Endothelial cell of hepatic sinusoid (primary cell): Measurements from ENCODE around the gene JTB.

Experiments
- in situ Hi-C: cut with HindIII; loops from 2 replicates; pipeline ENCODE4 v1.10.0; 2017; ENCODE audit warnings: low sequenced_read_pairs

The JTB gene

DNA sequence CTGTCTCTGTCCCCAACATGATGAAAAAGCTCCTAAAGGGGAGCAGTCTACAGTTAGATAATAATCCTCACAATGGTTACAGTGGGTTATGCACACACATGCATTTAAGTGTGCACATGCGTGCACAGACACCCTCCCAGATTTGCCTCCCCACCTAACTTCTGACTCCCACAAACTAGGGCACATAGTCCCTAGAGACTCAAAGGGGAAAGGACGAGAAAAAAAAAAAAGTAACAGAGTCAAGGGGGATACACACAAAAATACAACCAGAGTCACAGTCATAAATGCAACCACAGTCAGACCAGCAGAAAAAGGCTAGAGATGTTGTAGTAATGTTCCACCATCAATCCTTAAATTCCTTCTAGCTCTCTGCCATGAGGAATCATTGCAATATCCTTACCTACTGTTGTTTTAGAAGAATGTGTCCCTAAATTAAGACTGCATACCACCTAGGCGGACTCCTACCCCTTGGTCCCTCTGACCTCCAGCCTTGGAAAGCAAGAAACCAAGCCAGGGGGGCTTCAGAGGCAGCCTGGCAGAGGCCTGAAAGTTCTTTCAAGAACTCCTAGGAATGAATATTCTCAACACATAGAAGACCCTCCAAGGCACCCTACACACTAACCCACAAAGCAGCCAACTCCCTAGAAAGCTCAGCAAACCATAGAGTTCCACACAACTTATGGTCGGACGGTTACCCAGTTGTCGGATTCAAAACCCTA lies 20.3 kb downstream of the JTB start:
- in situ Hi-C loops, result no loop called here

DNA sequence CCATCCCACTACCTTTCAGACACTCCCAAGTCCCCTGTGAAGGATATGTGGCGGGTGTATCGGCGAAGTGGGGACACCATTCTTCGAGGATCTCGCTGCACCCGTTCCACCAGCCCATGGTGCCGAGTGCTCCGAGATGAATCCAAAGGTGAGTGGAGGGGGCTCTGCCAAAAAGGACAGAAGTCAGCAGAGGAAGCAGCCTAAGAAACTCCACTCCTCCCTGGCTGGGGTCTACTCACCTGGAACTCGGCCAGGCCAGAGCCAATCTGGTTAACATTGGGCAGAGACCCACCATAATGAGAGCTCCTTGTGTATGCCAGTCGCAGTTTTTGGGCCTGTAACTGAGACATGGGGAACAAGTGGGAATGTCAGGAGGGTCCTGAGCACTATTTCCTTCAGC lies 22.6 kb downstream of the JTB start:
- in situ Hi-C loops, result no loop called here

DNA sequence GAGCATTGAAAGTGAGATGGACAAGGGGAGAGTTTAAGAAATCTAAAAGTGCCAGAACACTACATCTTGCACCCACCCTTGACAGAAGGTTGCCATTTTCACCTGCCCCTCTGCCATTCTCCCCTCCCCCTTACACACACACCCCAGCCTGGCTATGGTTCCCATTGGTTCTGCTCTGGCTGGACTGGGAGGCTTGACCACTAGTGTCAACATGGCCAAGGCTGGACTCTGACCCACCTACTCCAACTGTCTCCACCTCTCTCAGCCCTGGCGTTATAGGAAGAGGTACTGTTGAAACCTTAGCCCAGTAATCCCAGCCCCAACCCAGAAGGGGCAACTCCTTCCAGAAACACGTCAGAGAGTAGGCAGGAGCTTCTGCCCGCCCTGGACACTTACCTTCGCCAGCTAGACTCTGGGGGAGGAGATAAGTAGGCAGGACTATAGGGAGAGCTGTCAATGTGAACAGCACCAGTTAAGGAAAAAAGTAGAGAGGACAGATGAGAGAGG lies 23.6 kb downstream of the JTB start:
- in situ Hi-C loops, result no loop called here

DNA sequence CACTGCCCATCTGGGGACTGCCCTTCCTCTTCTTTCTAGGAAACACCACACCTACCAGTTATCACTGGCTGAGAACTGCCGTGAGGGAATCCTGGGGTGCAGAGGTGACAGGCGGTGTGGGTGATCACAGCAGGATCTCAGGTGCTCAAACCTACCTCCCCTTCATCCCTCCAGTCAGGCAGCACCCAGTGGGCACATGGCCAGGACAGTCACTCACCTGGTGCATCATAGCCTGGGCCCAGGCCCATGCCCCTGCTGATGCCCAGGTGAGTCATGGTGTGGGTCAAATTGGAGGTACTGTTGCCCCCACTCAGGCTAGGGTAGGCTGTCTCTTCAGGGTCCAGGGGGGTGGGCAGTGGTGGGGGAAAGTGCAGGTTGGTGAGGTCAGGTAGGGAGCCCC lies 25.7 kb downstream of the JTB start:
- in situ Hi-C loops, result no loop called here

DNA sequence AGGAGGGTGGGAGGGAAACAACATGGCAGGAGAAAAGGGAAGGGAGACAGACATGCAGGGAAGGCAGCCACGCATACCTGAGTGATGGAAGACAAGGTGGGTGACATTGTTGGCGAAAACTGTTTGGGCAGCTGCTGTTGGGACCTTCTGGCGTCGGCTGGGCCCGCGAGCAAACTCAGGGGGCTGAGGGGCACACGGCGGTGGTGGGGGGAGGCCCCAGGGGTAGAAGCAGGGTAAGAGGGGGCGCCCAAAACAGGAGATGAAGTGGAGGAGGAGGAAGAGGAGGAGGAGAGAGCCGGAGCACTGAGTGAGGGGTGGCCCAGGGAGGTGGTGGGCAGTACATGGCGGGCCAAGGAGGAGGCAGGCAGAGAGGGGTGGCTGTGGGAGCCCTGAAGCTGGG lies 26.3 kb downstream of the JTB start:
- in situ Hi-C loops, result no loop called here

DNA sequence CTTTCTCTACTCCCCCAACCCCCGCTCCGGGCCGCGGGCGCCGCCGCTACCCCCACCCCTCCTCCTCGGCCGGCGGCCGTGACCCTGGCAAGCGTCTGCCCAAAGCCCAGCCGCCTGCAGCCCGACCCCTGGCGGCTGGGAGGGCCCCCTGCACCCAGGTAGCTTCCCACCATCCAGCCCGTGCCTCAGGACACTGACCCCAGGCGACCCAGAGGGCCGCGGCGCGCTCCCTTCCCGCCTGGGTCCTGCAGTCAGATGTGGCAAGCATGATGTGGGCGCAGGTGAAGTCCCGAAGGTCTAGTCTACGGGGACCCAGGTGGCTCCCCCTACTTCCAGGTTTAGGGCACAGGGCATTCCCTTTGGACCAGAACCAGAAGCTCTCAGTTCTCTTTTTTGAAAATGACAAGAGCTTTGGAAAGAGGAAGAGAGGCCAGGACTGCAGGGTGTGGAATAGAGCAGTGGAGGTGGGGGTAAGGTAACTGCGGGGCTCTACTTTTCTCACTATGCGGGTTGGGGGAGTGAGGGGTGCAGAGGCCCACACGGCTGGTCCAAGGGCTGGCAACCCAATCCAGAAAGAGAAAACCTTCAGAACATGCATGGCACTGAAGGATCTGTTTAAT lies 30.7 kb downstream of the JTB start, which contains the start of gene DENND4B:
DENND4B (minus strand) TSS at position 97 of the 620 bp plus-strand sequence. CDS start 2,344 bp downstream, outside the sequence.
- in situ Hi-C loops, result no loop called here

DNA sequence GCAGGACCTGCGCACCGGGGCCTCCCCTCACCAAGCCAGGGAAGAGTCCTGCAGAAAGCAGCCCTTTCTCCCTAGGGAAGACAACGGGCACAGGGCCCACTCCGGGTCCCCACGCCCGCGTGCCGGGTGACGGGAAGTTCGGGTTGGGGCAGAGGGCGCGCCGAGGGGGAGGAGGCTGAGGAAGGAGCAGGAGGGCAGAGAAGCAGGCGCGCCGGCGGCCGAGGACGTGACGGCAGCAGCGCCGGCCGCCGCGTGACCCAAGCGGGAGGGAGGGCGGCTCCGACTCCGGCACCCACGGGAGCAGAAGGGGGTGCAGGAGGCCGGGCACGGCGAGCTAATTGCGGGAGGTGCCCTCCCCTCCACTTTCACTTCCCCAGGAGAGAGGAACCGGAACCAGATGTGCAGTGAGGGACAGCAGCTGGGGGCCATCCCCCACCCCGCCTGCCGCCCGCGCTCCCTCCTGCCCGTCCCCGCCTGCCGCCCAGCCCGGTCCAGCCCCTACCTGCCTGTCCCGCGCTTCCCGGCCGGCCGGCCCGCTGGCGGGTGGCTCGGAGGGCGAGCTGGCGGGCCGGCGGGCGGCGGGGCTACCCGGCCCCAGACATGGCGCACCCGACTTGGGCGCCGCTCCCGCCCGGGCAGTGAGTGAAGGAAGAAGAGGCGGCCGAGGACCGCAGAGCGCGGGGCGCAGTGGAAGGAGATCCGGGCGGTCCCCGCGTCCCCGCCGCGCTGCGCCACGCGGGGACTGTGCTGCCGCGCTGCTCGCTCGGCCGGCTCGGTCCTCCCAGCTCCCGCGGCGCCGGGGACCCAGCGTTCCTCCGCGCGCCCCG lies 31.5 kb downstream of the JTB start:
- in situ Hi-C loops, result no loop called here

DNA sequence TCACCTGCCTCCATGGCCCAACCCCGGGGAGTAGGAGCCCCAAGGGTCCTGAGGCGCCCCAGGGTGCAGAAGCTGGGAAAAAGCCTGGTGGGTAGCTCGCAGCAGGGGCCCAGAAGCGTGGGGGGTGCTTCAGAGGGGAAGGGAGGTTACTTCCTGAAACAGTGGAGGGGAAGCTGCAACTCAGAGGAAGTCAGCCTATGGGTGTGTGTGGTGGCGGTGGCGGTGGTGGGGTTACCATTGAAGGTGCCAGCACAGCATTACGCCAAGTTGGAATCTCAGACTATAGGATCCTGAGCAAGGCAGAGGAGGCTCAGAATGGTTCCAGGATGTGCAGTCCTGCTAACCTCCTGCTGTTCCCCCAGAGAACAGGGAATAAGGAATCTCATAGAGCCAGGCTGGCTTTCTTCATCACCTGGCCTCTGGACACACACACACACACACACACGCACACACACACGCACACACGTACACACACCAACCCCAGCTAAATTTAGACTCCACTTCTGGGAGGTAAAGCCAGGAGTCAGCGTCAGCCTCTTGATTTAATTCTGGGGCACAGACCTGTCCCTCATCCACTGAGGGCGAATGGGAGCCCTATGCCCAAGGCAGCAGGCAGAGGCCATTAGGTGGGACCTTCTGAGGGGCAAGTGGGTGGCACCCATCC lies 32.2 kb downstream of the JTB start:
- in situ Hi-C loops, result no loop called here

DNA sequence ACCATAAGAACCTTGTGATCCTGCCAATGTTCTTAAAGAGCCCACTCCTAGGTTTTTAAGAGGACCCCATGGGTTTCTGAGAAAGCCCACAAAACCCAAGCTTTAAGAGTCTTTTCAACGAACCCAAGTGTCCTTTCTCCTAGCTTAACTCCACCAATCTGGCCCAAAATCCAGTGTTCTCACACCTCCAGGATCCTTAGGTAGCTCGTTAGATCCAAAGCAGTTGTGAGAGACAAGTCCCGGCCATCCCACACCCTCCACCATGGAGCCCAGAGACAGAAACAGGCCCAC lies 32.7 kb downstream of the JTB start:
- in situ Hi-C loops, result no loop called here

DNA sequence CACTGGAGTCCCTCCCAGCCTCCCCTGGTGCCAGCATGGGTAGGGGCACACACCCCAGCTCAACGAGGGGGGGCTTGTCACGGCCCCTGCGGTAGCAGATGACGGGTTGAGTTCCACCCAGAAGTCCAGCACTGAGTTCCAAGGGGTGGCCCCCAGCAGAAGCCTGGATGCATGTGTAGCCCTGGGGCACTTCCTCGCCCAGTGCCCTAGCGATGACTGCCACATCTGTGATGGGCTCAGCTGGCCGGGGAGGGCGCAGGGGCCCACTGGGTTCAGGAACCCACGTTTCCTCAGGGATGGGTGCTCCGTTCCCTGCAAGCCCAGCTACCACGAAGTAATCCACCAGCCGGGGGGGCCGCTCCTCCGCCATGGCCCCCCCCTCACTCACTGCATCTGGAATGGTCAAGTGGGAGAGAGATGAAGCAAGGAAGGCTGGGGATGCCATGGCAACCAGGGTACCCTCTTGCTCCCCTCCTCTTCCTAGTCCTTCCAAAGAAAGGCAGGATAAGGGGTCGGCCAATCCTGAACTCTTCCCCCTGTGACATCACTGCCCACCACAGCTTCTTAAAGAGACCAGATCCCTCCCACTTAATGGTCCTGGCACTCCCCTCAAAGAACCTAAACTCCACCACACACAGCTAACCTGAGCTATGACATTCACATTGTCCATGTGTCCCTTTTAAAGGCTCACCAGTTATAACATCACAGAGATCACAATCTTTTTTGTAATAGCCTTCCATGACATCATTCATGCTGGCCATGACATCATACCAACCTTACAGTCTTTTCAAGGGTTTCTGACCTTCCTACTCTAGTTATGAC lies 33.3 kb downstream of the JTB start:
- in situ Hi-C loops, result no loop called here

DNA sequence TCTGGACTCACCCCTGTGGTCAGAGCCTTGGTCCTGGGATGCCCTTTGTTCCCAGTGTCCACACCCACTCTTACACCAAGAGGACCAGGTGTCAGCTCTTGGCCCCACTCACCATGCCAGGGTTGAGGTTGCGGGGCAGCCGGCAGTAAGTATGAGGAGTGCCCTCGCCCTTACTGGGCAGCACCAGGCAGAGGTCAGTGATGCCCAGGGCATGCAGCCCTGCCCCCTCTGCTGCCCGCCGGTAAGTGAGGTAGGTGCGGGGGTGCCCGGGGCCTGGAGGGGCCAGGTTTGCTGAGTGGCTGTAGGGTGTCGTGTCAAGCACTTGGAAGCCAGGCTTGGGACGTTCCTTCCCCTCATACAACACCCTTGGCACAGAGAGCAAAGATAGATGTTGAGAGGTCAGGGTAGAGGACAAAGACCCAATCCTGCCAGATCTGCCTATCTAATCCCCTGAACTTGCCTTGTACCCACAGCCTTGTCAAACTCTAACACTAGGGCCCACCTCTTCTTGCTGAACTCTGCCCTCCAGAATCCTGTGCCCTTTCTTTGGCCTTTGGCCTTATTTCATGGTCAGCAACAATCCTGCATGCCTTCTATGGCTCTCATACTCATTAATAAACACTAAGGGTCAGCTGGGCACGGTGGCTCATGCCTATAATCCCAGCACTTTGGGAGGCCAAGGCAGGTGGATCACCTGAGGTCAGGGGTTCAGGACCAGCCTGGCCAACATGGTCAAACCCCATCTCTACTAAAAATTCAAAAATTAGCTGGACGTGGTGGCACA lies 34.5 kb downstream of the JTB start:
- in situ Hi-C loops, result no loop called here

DNA sequence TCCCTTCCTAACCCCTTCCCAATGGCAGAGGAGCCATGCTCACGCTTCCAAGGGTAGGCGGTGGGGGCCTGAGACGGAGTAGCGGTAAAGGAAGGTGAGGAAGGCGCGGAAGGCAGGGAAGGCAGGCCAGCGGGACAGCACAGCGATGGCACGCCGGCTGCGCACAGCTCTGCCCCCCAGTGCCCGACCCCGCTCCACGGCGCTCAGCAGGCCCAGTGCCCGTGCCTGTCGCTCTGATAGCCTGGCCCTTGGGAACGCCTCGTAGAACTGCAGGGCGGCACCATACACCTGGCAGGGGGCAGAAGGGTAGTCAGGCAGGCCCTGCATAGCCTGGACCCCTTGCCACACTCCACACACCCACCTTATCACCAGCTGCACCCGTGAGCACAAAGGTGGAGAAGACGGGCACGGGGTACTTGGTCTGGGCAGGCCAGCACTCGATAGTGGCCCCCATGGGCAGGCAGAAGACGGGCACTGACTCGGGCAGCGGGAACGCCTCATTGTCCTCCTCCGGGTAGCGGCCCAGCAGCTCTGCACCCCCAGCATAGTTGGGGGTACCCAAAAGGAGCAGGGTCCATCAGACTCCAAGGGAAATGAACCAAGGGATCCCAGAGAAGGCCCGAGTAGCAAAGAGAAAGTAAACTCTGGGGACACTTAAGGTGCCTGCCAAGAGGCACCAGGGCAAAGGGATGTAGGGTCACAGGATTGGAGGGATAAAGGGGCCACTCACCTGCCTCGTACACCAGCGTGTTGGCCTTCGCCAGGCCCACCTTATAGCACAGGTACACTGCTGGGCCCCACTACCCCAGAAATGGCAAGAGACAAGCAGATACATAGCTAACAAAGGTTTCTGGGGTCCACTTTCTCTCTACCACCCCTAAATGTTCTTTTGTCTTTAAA lies 35.4 kb downstream of the JTB start:
- in situ Hi-C loops, result no loop called here

DNA sequence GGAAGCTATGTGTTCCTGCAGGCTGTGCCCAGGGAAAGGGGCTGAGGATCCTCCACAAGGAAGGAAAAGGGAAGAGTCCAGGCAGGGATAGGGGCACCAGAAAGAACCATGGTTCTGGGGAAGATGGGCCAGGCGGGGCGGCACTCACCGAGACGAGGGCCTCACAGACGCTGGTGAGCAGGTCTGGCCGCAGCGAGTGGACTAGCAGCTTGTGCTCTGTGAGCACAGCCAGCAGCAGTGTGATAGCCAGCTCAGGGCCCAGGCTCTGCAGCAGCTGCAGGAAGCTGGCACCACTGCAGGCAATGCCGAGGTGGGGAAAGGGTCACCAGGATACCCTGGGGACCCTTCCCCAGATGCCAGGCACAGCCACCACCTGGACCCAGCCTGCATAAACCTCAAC lies 36.7 kb downstream of the JTB start:
- in situ Hi-C loops, result no loop called here

DNA sequence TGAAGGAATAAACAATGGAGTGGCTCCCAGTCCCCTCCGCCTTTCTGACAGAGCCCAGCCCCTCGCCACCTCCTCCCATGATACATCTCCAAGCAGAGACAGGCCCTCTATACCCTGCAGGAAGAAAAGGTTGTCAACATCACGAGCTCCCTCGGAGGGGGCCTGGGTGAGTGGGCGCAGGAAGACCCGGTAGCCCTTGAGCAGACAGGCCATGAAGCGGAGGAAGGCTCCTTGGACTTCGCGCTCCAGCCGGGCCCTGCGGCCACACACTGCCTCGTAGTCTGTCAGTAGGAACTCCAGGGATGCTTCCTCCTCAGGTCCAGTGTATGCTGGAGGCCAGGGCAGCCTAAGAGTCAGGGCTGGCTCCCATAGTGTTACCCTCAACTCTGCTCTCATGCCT lies 38.0 kb downstream of the JTB start:
- in situ Hi-C loops, result no loop called here

DNA sequence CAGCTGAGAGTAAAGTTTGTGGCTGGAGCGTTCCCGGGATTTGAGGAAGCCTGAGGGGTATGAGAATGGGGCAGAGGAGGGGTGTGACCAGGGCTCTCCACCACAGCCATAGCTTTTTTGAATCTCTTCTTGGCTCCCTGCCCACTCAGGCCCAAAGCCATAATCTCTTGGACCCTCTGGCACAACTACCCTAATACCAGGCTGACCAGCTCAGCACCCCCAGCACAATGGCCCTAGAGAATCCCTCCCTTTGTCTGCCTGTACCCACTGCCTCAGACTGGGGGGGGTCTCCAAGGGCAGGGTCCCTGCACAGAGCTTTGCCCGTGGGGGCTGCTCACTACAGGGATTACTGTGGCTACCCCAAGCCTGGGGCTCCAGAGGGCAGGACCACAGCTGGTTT lies 38.5 kb downstream of the JTB start:
- in situ Hi-C loops, result no loop called here

DNA sequence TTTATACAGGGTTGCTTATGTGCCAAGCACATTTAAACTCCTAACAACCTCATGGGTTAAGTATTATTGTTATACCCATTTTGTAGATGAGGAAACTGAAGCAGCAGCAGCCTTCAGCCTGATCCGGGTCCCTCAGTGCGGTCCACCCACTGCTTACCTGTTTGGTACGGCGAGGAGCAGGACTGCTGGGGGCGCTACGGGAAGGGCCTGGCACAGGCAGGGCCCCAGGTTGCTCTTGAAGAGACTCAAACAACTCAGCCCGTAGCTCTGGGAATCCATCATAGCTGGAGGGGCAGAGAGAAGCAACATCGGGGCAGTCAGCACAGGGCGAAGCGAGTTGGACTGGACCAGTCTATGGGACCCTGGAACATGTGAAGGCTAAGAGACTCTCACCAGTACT lies 40.1 kb downstream of the JTB start:
- in situ Hi-C loops, result no loop called here

DNA sequence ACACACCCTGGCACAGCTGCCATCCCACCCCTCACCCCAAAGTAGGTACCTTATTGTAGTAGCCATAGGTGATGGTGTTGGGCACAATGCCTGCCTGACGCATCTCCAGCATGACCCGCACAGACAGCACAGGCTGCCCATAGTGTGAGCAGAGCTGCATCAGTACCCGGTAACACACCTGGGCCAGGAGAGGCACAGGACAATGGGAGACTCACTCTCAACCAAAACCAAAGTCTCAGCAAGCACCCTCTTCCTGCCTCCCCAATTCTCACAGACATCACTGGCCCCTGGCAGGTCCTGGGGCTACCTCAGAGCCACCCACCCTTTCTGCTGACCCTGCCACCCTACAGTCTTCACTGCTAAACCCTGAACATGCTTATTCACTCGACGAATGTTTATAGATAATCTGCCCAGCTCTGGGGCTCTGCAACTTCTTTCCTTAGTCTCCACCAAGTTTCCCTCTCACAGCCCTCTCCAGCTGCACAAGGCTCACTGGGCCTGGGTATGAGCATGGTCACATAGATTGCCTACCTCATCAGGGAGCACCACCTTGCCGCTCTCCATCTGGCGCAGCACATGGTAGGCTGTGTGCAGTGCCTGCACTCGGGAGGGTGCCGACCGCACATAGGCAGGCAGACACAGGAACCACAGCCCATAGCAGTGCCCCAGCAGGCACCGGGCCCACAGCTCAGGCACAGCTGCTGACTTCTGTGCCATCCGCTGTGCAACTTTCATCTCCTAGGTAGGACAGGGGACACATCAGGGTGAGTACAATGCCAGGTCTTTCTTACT lies 41.3 kb downstream of the JTB start:
- in situ Hi-C loops, result no loop called here

DNA sequence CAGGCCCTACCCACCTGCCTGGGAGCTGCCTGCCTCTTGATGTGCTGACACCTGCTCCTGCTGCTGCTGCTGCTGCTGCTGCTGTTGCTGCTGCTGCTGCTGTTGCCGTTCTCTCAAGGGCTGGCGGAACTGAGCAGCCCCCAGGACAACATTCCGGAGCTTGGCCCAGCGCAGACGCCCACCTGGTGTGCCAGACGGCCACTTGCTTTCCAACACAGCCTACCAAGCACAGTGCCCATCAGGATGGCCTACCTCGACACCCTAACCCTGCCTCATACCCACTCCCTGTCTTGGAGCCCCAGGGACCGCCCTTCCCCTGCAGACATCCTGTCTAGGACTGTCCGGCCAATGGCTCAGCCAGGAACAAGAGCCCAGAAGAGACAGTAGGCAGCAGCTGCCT lies 42.7 kb downstream of the JTB start:
- in situ Hi-C loops, result no loop called here
